Measurements from ENCODE around the gene SNAP47.

DNA sequence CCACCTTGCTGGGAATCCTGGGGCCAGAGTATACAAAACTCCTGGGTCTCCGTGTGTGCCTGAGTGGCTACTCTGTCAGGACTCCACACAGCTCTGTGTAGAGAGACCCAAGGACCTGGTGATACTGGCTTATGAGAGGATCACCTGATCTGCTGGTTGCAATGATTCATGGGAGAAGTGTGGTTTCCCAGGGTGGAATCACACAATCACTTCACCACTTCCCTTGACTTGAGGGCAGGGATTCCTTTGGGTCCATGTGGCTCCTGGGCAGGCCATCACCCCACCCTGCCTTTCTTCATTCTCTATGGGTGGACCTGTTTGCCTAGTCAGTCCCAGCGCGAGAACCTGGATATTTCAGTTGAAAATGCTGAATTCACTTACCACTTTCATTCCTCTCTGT is 93.6 kb downstream of the SNAP47 start:
- TF ChIP-seq, protein P1, sequence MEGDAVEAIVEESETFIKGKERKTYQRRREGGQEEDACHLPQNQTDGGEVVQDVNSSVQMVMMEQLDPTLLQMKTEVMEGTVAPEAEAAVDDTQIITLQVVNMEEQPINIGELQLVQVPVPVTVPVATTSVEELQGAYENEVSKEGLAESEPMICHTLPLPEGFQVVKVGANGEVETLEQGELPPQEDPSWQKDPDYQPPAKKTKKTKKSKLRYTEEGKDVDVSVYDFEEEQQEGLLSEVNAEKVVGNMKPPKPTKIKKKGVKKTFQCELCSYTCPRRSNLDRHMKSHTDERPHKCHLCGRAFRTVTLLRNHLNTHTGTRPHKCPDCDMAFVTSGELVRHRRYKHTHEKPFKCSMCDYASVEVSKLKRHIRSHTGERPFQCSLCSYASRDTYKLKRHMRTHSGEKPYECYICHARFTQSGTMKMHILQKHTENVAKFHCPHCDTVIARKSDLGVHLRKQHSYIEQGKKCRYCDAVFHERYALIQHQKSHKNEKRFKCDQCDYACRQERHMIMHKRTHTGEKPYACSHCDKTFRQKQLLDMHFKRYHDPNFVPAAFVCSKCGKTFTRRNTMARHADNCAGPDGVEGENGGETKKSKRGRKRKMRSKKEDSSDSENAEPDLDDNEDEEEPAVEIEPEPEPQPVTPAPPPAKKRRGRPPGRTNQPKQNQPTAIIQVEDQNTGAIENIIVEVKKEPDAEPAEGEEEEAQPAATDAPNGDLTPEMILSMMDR (optimal IDR thresholded peaks at IDR 0.05 in 1 of 3, IDR thresholded peaks at IDR 0.05 in 1 of 3, conservative IDR thresholded peaks at IDR 0.05 in 1 of 3; ENCODE audit: extremely low read depth in 1 of 3, insufficient read depth in 2 of 3, low read length in 3 of 3), result no peak
- TF ChIP-seq EZH2 (IDR thresholded peaks at IDR 0.05; ENCODE audit: low read length), result no peak
